Panc1 (cell line): Measurements from ENCODE around the gene MAPK10. TPM values are rescaled to one million over a fixed set of nuclear protein-coding genes. Genes with fewer than 3 reads are reported as not detected.

ENCODE experiments used
- ATAC-seq: fragments of 200-7000 bp; cut with Tn5 transposase; 2 replicates; pipeline ENCODE4 v1.9.1; 2020; ENCODE audit warnings: mild to moderate bottlenecking, moderate library complexity
- BruUV-seq: library from RNA; stranded (reverse); fragments of 400-500 nt; replicated peaks from 2 replicates; lab custom pipeline; 2021; lab: Mats Ljungman, UMichigan
- CTCF ChIA-PET: fragments of 300-600 bp; sonication (Branson Sonifier 250); formaldehyde crosslinking; loops from one replicate; lab custom pipeline; 2022; ENCODE audit warnings: antibody characterized with exemption; lab: Charles Lee
- POLR2A ChIA-PET: fragments of 300-600 bp; sonication (Branson Sonifier 250); formaldehyde crosslinking; loops from one replicate; lab custom pipeline; 2022; ENCODE audit warnings: antibody characterized with exemption; lab: Charles Lee
- DNase-seq: peaks from one replicate; pipeline ENCODE4 v3.0.0-alpha.2; 2010; ENCODE audit warnings: low read depth, low spot score
- H3K27ac ChIP-seq: 2 replicates; pipeline ENCODE4 v1.5.1; 2011; ENCODE audit warnings: mild to moderate bottlenecking, low read length, inconsistent platforms
- H3K27me3 ChIP-seq: fragments of 200-500 bp; sonication (Bioruptor generic); 2 replicates; pipeline ENCODE4 v1.6.0; 2014; ENCODE audit warnings: low read length, inconsistent platforms; ENCODE audit not compliant: control insufficient read depth, insufficient read depth
- H3K36me3 ChIP-seq: fragments of 200-500 bp; sonication (Bioruptor generic); 2 replicates; pipeline ENCODE4 v1.5.1; 2014; ENCODE audit warnings: inconsistent platforms, mild to moderate bottlenecking, low read length, moderate library complexity; ENCODE audit not compliant: control insufficient read depth, insufficient read depth
- H3K4me1 ChIP-seq: 2 replicates; pipeline ENCODE4 v1.5.1; 2011; ENCODE audit warnings: inconsistent platforms, mild to moderate bottlenecking, low read length, moderate library complexity; ENCODE audit not compliant: control insufficient read depth, insufficient read depth
- H3K4me3 ChIP-seq, 2 experiments: 2 replicates each; pipeline ENCODE4 v1.5.1; 2011 to 2012; ENCODE audit warnings: low read depth in 2 of 2, low read length in 2 of 2, mild to moderate bottlenecking in 2 of 2, inconsistent platforms in 1 of 2, moderate library complexity in 1 of 2
- H3K9me3 ChIP-seq: fragments of 200-500 bp; sonication (Bioruptor generic); 2 replicates; pipeline ENCODE4 v1.5.1; 2014; ENCODE audit warnings: low read depth, mild to moderate bottlenecking, inconsistent platforms, low read length, moderate library complexity; ENCODE audit not compliant: control insufficient read depth, insufficient read depth
- POLR2AphosphoS5 ChIP-seq: IDR thresholded peaks from 2 replicates; pipeline ENCODE4 v1.6.1; 2012; ENCODE audit warnings: mild to moderate bottlenecking, low read depth, low read length, moderate library complexity
- SIN3A ChIP-seq: IDR thresholded peaks from 2 replicates; pipeline ENCODE4 v1.6.1; 2012; ENCODE audit warnings: low read depth, mild to moderate bottlenecking, low read length, moderate library complexity, borderline replicate concordance; ENCODE audit not compliant: insufficient read depth
- TCF7L2 ChIP-seq: IDR thresholded peaks from 2 replicates; pipeline ENCODE4 v1.6.1; 2011; ENCODE audit warnings: mild to moderate bottlenecking, low read depth, low read length, inconsistent platforms
- in situ Hi-C: cut with HindIII; loops from 2 replicates; pipeline ENCODE4 v1.10.0; 2016; ENCODE audit warnings: low sequenced_read_pairs, low pct_unique_long_range_greater_than_20kb
- intact Hi-C: fragments of 100-400 bp; cut with micrococcal nuclease; formaldehyde crosslinking; loops from one replicate; pipeline ENCODE4 v1.10.0; 2022; ENCODE audit not compliant: unreplicated experiment
- total RNA-seq: library from RNA; stranded (reverse); gene quantifications from one replicate; pipeline ENCODE4 v1.2.1, GENCODE V29; 2021; ENCODE audit not compliant: unreplicated experiment
- TF ChIP-seq, protein P1 (sequence below): fragments of 450-650 bp; IDR thresholded peaks from 2 replicates; pipeline ENCODE4 v1.5.1; 2017; ENCODE audit warnings: mild to moderate bottlenecking
- TF ChIP-seq, protein P2 (sequence below), 2 experiments: IDR thresholded peaks; 2 replicates each; pipeline ENCODE4 v1.6.1; 2011 to 2012; ENCODE audit warnings: low read depth in 2 of 2, control low read depth in 1 of 2, low read length in 1 of 2, mild to moderate bottlenecking in 1 of 2, moderate library complexity in 1 of 2; ENCODE audit not compliant: insufficient read depth in 1 of 2

MAPK10 gene
- total RNA-seq, 1 experiment from 2014 or later: 0.85 TPM

DNA sequence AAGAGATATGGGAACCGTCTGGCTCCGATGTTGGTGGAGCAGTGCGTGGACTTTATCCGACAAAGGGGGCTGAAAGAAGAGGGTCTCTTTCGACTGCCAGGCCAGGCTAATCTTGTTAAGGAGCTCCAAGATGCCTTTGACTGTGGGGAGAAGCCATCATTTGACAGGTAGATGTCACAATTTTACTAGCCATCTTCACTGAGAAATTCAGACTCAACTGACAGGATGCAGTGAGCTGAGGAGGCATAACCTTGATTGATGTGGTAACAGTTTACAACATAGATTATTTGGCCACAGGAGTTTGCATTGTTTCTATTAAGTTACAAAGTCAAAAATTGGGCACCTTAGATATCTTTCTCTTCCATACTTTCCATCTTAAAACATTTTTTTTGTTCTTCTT, 417.7 kb downstream of the MAPK10 start:
- ChIA-PET POLR2A (no interaction called here), CTCF (no interaction called here)
- no TSS peak for BruUV-seq
- H3K9me3 ChIP-seq: no peaks in the 10 kb centered on the region
- intact Hi-C loops: no loop called here
- ATAC-seq (no peak), DNase-seq (no peak)
- H3K27ac ChIP-seq: no peak overlapping the region
- H3K36me3 ChIP-seq: no peaks in the 10 kb centered on the region
- no peak overlapping the region for H3K4me3 ChIP-seq
- no peaks in the 10 kb centered on the region for H3K4me1 ChIP-seq
- in situ Hi-C loops: no loop called here
- H3K27me3 ChIP-seq: no peaks in the 10 kb centered on the region
- TF ChIP-seq, protein P1, sequence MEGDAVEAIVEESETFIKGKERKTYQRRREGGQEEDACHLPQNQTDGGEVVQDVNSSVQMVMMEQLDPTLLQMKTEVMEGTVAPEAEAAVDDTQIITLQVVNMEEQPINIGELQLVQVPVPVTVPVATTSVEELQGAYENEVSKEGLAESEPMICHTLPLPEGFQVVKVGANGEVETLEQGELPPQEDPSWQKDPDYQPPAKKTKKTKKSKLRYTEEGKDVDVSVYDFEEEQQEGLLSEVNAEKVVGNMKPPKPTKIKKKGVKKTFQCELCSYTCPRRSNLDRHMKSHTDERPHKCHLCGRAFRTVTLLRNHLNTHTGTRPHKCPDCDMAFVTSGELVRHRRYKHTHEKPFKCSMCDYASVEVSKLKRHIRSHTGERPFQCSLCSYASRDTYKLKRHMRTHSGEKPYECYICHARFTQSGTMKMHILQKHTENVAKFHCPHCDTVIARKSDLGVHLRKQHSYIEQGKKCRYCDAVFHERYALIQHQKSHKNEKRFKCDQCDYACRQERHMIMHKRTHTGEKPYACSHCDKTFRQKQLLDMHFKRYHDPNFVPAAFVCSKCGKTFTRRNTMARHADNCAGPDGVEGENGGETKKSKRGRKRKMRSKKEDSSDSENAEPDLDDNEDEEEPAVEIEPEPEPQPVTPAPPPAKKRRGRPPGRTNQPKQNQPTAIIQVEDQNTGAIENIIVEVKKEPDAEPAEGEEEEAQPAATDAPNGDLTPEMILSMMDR: no peak
- TF ChIP-seq SIN3A (no peak), POLR2AphosphoS5 (no peak), TCF7L2 (no peak)
- TF ChIP-seq, protein P2, sequence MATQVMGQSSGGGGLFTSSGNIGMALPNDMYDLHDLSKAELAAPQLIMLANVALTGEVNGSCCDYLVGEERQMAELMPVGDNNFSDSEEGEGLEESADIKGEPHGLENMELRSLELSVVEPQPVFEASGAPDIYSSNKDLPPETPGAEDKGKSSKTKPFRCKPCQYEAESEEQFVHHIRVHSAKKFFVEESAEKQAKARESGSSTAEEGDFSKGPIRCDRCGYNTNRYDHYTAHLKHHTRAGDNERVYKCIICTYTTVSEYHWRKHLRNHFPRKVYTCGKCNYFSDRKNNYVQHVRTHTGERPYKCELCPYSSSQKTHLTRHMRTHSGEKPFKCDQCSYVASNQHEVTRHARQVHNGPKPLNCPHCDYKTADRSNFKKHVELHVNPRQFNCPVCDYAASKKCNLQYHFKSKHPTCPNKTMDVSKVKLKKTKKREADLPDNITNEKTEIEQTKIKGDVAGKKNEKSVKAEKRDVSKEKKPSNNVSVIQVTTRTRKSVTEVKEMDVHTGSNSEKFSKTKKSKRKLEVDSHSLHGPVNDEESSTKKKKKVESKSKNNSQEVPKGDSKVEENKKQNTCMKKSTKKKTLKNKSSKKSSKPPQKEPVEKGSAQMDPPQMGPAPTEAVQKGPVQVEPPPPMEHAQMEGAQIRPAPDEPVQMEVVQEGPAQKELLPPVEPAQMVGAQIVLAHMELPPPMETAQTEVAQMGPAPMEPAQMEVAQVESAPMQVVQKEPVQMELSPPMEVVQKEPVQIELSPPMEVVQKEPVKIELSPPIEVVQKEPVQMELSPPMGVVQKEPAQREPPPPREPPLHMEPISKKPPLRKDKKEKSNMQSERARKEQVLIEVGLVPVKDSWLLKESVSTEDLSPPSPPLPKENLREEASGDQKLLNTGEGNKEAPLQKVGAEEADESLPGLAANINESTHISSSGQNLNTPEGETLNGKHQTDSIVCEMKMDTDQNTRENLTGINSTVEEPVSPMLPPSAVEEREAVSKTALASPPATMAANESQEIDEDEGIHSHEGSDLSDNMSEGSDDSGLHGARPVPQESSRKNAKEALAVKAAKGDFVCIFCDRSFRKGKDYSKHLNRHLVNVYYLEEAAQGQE (IDR thresholded peaks at IDR 0.05; ENCODE audit: insufficient read depth in 1 of 2, low read depth in 2 of 2, low read length in 1 of 2): no peak

DNA sequence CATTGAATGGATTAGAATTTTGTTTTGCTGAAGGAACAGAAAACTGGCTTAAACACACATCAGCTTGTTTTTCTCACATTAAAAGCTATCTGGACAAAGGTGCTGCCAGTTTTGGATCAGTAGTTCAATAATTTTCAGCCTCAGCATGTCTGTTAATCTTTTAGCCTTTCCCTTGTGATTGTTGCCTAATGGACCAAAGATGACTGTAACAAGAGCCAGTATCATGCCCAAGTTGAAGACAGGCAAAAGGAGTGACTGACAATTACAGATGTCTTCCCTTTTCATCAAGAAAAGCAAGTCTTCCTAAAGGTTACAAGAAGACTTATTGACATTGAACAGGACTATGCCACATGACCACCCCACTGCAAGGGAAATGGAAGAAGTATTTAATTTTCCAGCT, 419.7 kb downstream of the MAPK10 start:
- CTCF ChIA-PET: no interaction called here
- Histone ChIP-seq H3K4me3 (no peak overlapping the region), H3K9me3 (no peaks in the 10 kb centered on the region), H3K4me1 (no peaks in the 10 kb centered on the region), H3K27ac (no peak overlapping the region), H3K36me3 (no peaks in the 10 kb centered on the region), H3K27me3 (no peaks in the 10 kb centered on the region)
- intact Hi-C loops (no loop called here), in situ Hi-C loops (no loop called here)
- DNase-seq: no peak
- TF ChIP-seq, protein P1: no peak
- TF ChIP-seq POLR2AphosphoS5 (no peak), SIN3A (no peak), TCF7L2 (no peak)
- TF ChIP-seq, protein P2 (IDR thresholded peaks at IDR 0.05; ENCODE audit: insufficient read depth in 1 of 2, low read depth in 2 of 2, low read length in 1 of 2): no peak
- ATAC-seq: no peak
- POLR2A ChIA-PET: no interaction called here
- no TSS peak for BruUV-seq

Other genes starting within 250 kb of the MAPK10 start
- 12.5 TPM for gene PTPN13, start 234.3 kb upstream of the MAPK10 start, total RNA-seq